ENCODE data around the gene NETO2. TPM values are rescaled to one million over a fixed set of nuclear protein-coding genes. Genes with fewer than 3 reads are reported as not detected.
A peak's percentile ranks its signal among the peaks of the same experiment; 100 is the strongest.

Gene NETO2
- total and polyA plus RNA-seq, 3 experiments from 2014 or later, result 1.5 to 20.6 (median 19.3) TPM

DNA sequence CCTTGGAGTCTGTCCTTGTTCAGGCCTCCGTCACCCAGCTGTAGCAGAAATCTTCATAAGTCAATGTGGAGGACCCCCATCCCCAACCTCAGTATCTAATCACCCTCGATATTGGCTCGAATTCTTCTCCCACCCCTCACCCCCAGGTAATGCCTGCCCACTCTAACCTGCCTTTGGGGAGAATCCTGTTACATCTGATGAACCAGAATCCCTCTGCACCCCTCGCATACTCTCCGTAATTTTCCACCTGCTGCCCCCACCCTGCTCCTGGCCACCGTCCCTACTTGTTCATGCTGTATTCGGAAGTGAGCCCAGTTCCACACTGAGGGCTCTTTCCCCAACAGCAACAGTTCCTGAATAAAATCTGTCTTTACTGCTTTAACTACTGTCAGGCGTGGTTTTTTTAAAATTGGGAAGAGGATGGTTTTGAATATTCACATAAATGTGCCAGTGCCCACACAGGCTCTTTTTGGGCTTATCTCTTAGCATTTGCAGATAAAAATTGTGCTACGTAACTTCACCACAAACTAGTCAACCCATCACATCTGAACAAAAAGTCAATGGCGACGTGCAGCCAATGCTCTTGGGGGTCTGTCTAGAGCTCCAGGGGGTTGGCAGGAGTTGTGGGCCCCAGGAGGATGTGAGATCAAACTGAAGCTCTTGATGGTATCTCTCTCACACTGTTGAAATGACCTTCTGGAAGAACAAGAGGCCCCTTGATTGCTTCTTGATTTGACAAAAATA is 73.7 kb downstream of the NETO2 start:
- H3K4me3 ChIP-seq (ENCODE audit: low read length), result no peak overlapping the region
- no peaks in the 10 kb centered on the region for H3K27me3 ChIP-seq (ENCODE audit: insufficient read depth, low read length, poor library complexity, severe bottlenecking)
- no peaks in the 10 kb centered on the region for H3K4me1 ChIP-seq (ENCODE audit: insufficient read depth, low read length)
- peaks cover 5 to 6% (median 6%) of the 10 kb centered on the region in 3 donors for H3K4me1 Mint-ChIP-seq
- ChIA-PET POLR2A (no interaction called here), CTCF (no interaction called here)
- no peaks in the 10 kb centered on the region for H3K36me3 Mint-ChIP-seq
- H3K9me3 Mint-ChIP-seq, result peaks cover 0 to 2% (median 0%) of the 10 kb centered on the region in 5 donors
- H3K27ac ChIP-seq (ENCODE audit: low read depth, low read length), result no peak overlapping the region
- H3K4me3 Mint-ChIP-seq, result peak overlapping the region in 1 of 7 donors; percentile 12
- H3K27me3 Mint-ChIP-seq, result peaks cover 0 to 3% of the 10 kb centered on the region in 2 donors
- DNase-seq, result no peak
- no peaks in the 10 kb centered on the region for H3K36me3 ChIP-seq (ENCODE audit: insufficient read depth, low read length)
- no peaks in the 10 kb centered on the region for H3K9me3 ChIP-seq (ENCODE audit: low read length)
- H3K27ac Mint-ChIP-seq, result no peak overlapping the region

DNA sequence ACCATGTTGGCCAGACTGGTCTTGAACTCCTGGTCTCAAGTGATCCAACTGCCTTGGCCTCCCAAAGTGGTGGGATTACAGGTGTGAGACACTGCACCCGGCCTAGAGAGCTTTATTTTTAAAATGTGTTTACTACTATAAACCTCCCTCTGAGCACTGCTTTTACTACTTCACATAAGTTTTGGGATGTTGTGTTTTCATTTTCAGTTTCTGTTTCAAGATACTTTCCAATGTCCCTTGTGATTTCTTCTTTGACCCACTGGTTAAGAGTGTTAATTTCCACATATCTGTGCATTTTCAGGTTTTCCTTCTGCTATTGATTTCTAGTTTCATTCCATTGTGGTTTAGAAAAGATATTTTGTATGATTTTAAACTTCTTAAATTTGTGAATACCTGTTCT is 74.4 kb downstream of the NETO2 start:
- Mint-ChIP-seq H3K36me3 (no peaks in the 10 kb centered on the region), H3K4me3 (peak overlapping the region in 1 of 7 donors; percentile 73), H3K4me1 (peaks cover 5 to 6% (median 6%) of the 10 kb centered on the region in 3 donors), H3K27me3 (peaks cover 0 to 3% of the 10 kb centered on the region in 2 donors), H3K9me3 (peaks cover 0 to 2% (median 0%) of the 10 kb centered on the region in 5 donors), H3K27ac (peak overlapping the region in 2 of 8 donors; percentile 7 to 95)
- POLR2A ChIA-PET, result no interaction called here
- Histone ChIP-seq H3K4me1 (ENCODE audit: insufficient read depth, low read length) (no peaks in the 10 kb centered on the region), H3K4me3 (ENCODE audit: low read length) (no peak overlapping the region), H3K27ac (ENCODE audit: low read depth, low read length) (no peak overlapping the region), H3K9me3 (ENCODE audit: low read length) (no peaks in the 10 kb centered on the region), H3K36me3 (ENCODE audit: insufficient read depth, low read length) (no peaks in the 10 kb centered on the region), H3K27me3 (ENCODE audit: insufficient read depth, low read length, poor library complexity, severe bottlenecking) (no peaks in the 10 kb centered on the region)
- DNase-seq, result no peak
- CTCF ChIA-PET, result no interaction called here

- CTCF ChIA-PET, result no interaction called here
- H3K9me3 ChIP-seq (ENCODE audit: low read length), result no peaks in the 10 kb centered on the region
- POLR2A ChIA-PET, result no interaction called here
These were observed 76.5 kb downstream of the NETO2 start for GRCh38 chr16:47067203-47067602.

GRCh38 chr16:47065766-47066688 is 77.7 kb downstream of the NETO2 start:
- H3K27me3 Mint-ChIP-seq, result peaks cover 0 to 1% of the 10 kb centered on the region in 2 donors
- H3K36me3 Mint-ChIP-seq, result no peaks in the 10 kb centered on the region
- Histone ChIP-seq H3K36me3 (ENCODE audit: insufficient read depth, low read length) (no peaks in the 10 kb centered on the region), H3K4me3 (ENCODE audit: low read length) (no peak overlapping the region), H3K27ac (ENCODE audit: low read depth, low read length) (no peak overlapping the region), H3K4me1 (ENCODE audit: insufficient read depth, low read length) (no peaks in the 10 kb centered on the region), H3K27me3 (ENCODE audit: insufficient read depth, low read length, poor library complexity, severe bottlenecking) (no peaks in the 10 kb centered on the region), H3K9me3 (ENCODE audit: low read length) (no peaks in the 10 kb centered on the region)
- POLR2A ChIA-PET, result no interaction called here
- no peak overlapping the region for H3K27ac Mint-ChIP-seq
- CTCF ChIA-PET, result no interaction called here
- H3K4me3 Mint-ChIP-seq, result no peak overlapping the region
- DNase-seq, result no peak
- peaks cover 5 to 6% (median 6%) of the 10 kb centered on the region in 3 donors for H3K4me1 Mint-ChIP-seq
- peaks cover 0 to 3% (median 2%) of the 10 kb centered on the region in 5 donors for H3K9me3 Mint-ChIP-seq

More at GRCh38 chr16:47067203-47067602, 76.5 kb downstream of the NETO2 start:
- H3K27me3 Mint-ChIP-seq, result peaks cover 0 to 1% of the 10 kb centered on the region in 2 donors
- no peak overlapping the region for H3K27ac ChIP-seq (ENCODE audit: low read depth, low read length)
- H3K4me3 ChIP-seq (ENCODE audit: low read length), result no peak overlapping the region
- H3K4me1 Mint-ChIP-seq, result peaks cover 5 to 6% (median 6%) of the 10 kb centered on the region in 3 donors
- no peaks in the 10 kb centered on the region for H3K36me3 Mint-ChIP-seq
- H3K9me3 Mint-ChIP-seq, result peaks cover 0 to 3% (median 2%) of the 10 kb centered on the region in 5 donors
- no peaks in the 10 kb centered on the region for H3K36me3 ChIP-seq (ENCODE audit: insufficient read depth, low read length)
- no peak overlapping the region for H3K4me3 Mint-ChIP-seq
- no peak for DNase-seq
- no peaks in the 10 kb centered on the region for H3K4me1 ChIP-seq (ENCODE audit: insufficient read depth, low read length)
- no peaks in the 10 kb centered on the region for H3K27me3 ChIP-seq (ENCODE audit: insufficient read depth, low read length, poor library complexity, severe bottlenecking)
- no peak overlapping the region for H3K27ac Mint-ChIP-seq

- H3K4me3 Mint-ChIP-seq, result peak overlapping the region in 1 of 7 donors; percentile 37
- H3K36me3 ChIP-seq (ENCODE audit: insufficient read depth, low read length), result no peaks in the 10 kb centered on the region
- no peaks in the 10 kb centered on the region for H3K4me1 ChIP-seq (ENCODE audit: insufficient read depth, low read length)
- no peak for DNase-seq
- H3K4me3 ChIP-seq (ENCODE audit: low read length), result no peak overlapping the region
- H3K9me3 ChIP-seq (ENCODE audit: low read length), result no peaks in the 10 kb centered on the region
- H3K27me3 ChIP-seq (ENCODE audit: insufficient read depth, low read length, poor library complexity, severe bottlenecking), result no peaks in the 10 kb centered on the region
- no peak overlapping the region for H3K27ac Mint-ChIP-seq
- peaks cover 1 to 3% of the 10 kb centered on the region in 2 donors for H3K27me3 Mint-ChIP-seq
- no peaks in the 10 kb centered on the region for H3K36me3 Mint-ChIP-seq
- ChIA-PET POLR2A (no interaction called here), CTCF (interaction anchor here (1.3 kb wide), 1 partner anchor 27 kb away, joined by 3 read pairs; no protein-coding TSS in a partner anchor)
- H3K9me3 Mint-ChIP-seq, result peaks cover 0 to 3% (median 2%) of the 10 kb centered on the region in 5 donors
- H3K27ac ChIP-seq (ENCODE audit: low read depth, low read length), result no peak overlapping the region
- peaks cover 5 to 6% (median 6%) of the 10 kb centered on the region in 3 donors for H3K4me1 Mint-ChIP-seq
These were observed 79.0 kb downstream of the NETO2 start for GRCh38 chr16:47064775-47065174.

- no peaks in the 10 kb centered on the region for H3K4me1 Mint-ChIP-seq
- H3K27ac Mint-ChIP-seq, result no peak overlapping the region
- ChIA-PET POLR2A (no interaction called here), CTCF (no interaction called here)
- no peaks in the 10 kb centered on the region for H3K36me3 Mint-ChIP-seq
- no peak overlapping the region for H3K4me3 ChIP-seq (ENCODE audit: low read length)
- no peak overlapping the region for H3K27ac ChIP-seq (ENCODE audit: low read depth, low read length)
- no peaks in the 10 kb centered on the region for H3K9me3 ChIP-seq (ENCODE audit: low read length)
- no peaks in the 10 kb centered on the region for H3K27me3 ChIP-seq (ENCODE audit: insufficient read depth, low read length, poor library complexity, severe bottlenecking)
- H3K4me3 Mint-ChIP-seq, result no peak overlapping the region
- no peaks in the 10 kb centered on the region for H3K4me1 ChIP-seq (ENCODE audit: insufficient read depth, low read length)
- peaks cover 3% of the 10 kb centered on the region in 2 donors for H3K27me3 Mint-ChIP-seq
- no peaks in the 10 kb centered on the region for H3K36me3 ChIP-seq (ENCODE audit: insufficient read depth, low read length)
- DNase-seq, result no peak
- peaks cover 0 to 3% (median 2%) of the 10 kb centered on the region in 5 donors for H3K9me3 Mint-ChIP-seq
These were observed 80.6 kb downstream of the NETO2 start for GRCh38 chr16:47063011-47063724.

DNA sequence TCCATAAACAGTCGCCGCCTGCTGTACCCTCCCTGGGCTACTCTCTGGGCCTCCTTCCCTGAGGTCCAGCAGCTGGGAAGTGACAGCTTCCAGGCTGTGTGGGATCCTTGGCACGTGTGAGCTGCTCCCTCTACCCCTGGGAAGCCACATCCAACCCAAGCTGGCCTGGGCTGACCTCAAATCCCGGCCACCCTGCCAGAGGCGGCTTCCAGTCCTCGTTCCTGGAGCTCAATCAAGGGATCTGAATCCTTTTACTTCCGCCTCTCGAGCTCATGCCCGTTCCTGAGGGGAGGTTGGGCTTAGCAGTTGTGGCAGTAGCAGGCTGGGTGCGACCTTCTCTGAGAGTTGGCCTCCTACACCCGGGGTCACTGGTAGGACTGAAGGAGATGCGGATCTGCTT is 82.5 kb downstream of the NETO2 start:
- Histone ChIP-seq H3K4me3 (ENCODE audit: low read length) (no peak overlapping the region), H3K36me3 (ENCODE audit: insufficient read depth, low read length) (no peaks in the 10 kb centered on the region), H3K27me3 (ENCODE audit: insufficient read depth, low read length, poor library complexity, severe bottlenecking) (no peaks in the 10 kb centered on the region), H3K4me1 (ENCODE audit: insufficient read depth, low read length) (no peaks in the 10 kb centered on the region), H3K9me3 (ENCODE audit: low read length) (no peaks in the 10 kb centered on the region), H3K27ac (ENCODE audit: low read depth, low read length) (no peak overlapping the region)
- H3K27ac Mint-ChIP-seq, result no peak overlapping the region
- POLR2A ChIA-PET, result no interaction called here
- no peak overlapping the region for H3K4me3 Mint-ChIP-seq
- H3K4me1 Mint-ChIP-seq, result no peaks in the 10 kb centered on the region
- H3K36me3 Mint-ChIP-seq, result no peaks in the 10 kb centered on the region
- H3K27me3 Mint-ChIP-seq, result peaks cover 4 to 6% of the 10 kb centered on the region in 2 donors
- CTCF ChIA-PET, result interaction anchor here (0.6 kb wide), 1 partner anchor 72 kb away, joined by 3 read pairs; no protein-coding TSS in a partner anchor
- H3K9me3 Mint-ChIP-seq, result peaks cover 0 to 3% (median 2%) of the 10 kb centered on the region in 5 donors
- DNase-seq, result no peak

Data from CD8-positive, alpha-beta memory T cell (primary cell).